ENCODE results near the gene TNP2.

DNA sequence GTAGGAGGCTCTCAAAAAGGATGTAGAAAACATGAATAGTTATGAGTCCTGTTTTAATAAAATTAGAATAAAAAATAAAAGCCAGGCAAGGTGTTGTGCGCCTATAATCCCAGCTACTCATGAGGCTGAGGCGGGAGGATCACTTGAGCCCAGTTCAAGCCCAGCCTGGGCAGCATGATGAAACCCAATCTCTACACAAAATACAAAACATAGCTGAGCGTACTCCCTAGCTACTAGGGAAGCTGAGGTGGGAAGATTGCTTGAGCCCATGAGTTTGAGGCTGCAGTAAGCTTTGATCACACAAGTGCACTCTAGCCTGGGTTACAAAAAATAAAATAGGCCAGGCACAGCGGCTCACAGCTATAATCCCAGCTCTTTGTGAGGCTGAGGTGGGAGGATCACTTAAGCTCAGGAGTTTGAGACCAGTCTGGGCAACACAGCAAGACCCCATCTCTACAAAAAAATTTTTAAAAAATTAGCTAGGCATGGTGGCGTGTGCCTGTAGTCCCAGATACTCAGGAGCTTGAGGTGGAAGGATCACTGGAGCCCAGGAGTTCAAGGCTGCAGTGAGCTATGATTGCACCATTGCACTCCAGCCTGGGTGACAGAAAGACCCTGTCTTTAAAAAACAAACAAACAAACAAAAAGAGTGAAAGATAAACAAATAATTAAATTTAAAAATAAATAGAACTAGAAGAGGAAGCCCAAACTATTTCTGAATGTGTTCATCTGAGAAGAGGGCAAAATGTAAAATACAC, 29.2 kb upstream of the TNP2 start:
- no peak for TF ChIP-seq CTBP1 (IDR thresholded peaks at IDR 0.05; ENCODE audit: borderline replicate concordance)
- no peak for TF ChIP-seq SP1 (IDR thresholded peaks at IDR 0.05)
- TF ChIP-seq FOXM1 (IDR thresholded peaks at IDR 0.05; ENCODE audit: borderline replicate concordance): no peak
- TF ChIP-seq, protein P1, sequence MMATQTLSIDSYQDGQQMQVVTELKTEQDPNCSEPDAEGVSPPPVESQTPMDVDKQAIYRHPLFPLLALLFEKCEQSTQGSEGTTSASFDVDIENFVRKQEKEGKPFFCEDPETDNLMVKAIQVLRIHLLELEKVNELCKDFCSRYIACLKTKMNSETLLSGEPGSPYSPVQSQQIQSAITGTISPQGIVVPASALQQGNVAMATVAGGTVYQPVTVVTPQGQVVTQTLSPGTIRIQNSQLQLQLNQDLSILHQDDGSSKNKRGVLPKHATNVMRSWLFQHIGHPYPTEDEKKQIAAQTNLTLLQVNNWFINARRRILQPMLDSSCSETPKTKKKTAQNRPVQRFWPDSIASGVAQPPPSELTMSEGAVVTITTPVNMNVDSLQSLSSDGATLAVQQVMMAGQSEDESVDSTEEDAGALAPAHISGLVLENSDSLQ (IDR thresholded peaks at IDR 0.05): no peak
- TF ChIP-seq FOXA1 (IDR thresholded peaks at IDR 0.05): no peak
- no peak for TF ChIP-seq SUZ12 (IDR thresholded peaks at IDR 0.05)
- no peak for TF ChIP-seq ARNT (IDR thresholded peaks at IDR 0.05)
- TF ChIP-seq HDGF (IDR thresholded peaks at IDR 0.05; ENCODE audit: borderline replicate concordance): no peak
- no peak for TF ChIP-seq BHLHE40 (IDR thresholded peaks at IDR 0.05; ENCODE audit: borderline replicate concordance)
- no peak for TF ChIP-seq FOXK2 (IDR thresholded peaks at IDR 0.05)

Data from HEK293T (cell line).